GM13976 (cell line): Measurements from ENCODE around the gene KLRF1.

Source experiments
- DNase-seq: peaks from one replicate; pipeline ENCODE4 v3.0.0; 2012; ENCODE audit warnings: low spot score
- CTCF ChIP-seq: IDR thresholded peaks from 2 replicates; pipeline ENCODE4 v1.5.1; 2012; ENCODE audit warnings: borderline replicate concordance, mild to moderate bottlenecking; ENCODE audit not compliant: insufficient read depth; ENCODE audit errors: extremely low read depth, missing control alignments, control extremely low read depth
- in situ Hi-C: fragments of 300-500 bp; cut with MboI; formaldehyde crosslinking; loops from one replicate; pipeline ENCODE4 v1.12.0; 2022; ENCODE audit warnings: low sequenced_read_pairs, mixed read lengths, inconsistent platforms; ENCODE audit not compliant: unreplicated experiment

KLRF1 gene

GRCh38 chr12:9813821-9814798 lies 13.2 kb upstream of the KLRF1 start:
- peak; percentile 94 for DNase-seq
- in situ Hi-C loops: loop anchor here (10.0 to 25.0 kb wide), 2 partner anchors 111 to 323 kb away; partner anchors contain the start of gene CLEC7A
- TF ChIP-seq CTCF: peak; percentile 91

- in situ Hi-C loops: loop anchor here (25.0 kb wide), 1 partner anchor 317 kb away; the partner anchor contains the start of gene CLEC7A
- TF ChIP-seq CTCF: no peak
- DNase-seq: no peak
These were observed 6.9 kb upstream of the KLRF1 start for GRCh38 chr12:9820281-9820930.

GRCh38 chr12:9829483-9829882 lies 2.2 kb downstream of the KLRF1 start:
- in situ Hi-C loops: no loop called here
- TF ChIP-seq CTCF: no peak
- no peak for DNase-seq

- no peak for TF ChIP-seq CTCF
- no peak for DNase-seq
- in situ Hi-C loops: no loop called here
These were observed 2.7 kb downstream of the KLRF1 start for GRCh38 chr12:9829982-9830381.

- no peak for TF ChIP-seq CTCF
- no peak for DNase-seq
- in situ Hi-C loops: no loop called here
These were observed 4.4 kb downstream of the KLRF1 start for GRCh38 chr12:9831720-9832119.

- DNase-seq: no peak
- no peak for TF ChIP-seq CTCF
- in situ Hi-C loops: no loop called here
These were observed 16.1 kb downstream of the KLRF1 start for GRCh38 chr12:9843407-9843806.
